Forelimb muscle (tissue), 1 donor: ENCODE results near the gene KCNK6. TPM values are rescaled to one million over a fixed set of nuclear protein-coding genes. Genes with fewer than 3 reads are reported as not detected.

Experiments
- DNase-seq: peaks from one replicate; pipeline ENCODE4 v3.0.0-alpha.2; 2013; ENCODE audit warnings: low read depth
- polyA plus RNA-seq: library from polyadenylated mRNA; unstranded; fragments of 120-200 nt; gene quantifications from one replicate; pipeline ENCODE4 v1.2.1, GENCODE V29; 2013; ENCODE audit not compliant: insufficient read length

The KCNK6 gene
- polyA plus RNA-seq, 1 donor = 2.4 TPM

- DNase-seq = no peak
These were observed 20.6 kb upstream of the KCNK6 start for GRCh38 chr19:38298821-38299680.

- no peak for DNase-seq
These were observed 15.9 kb upstream of the KCNK6 start, which contains the start of gene C19orf33 for GRCh38 chr19:38303517-38304351. Gene C19orf33, plus strand, starts transcription at chr19:38304251. Its CDS starts 11 bp downstream, at chr19:38304262.

GRCh38 chr19:38304352-38304865, 15.2 kb upstream of the KCNK6 start:
- DNase-seq = no peak

GRCh38 chr19:38304866-38305429, 14.7 kb upstream of the KCNK6 start:
- no peak for DNase-seq

GRCh38 chr19:38306236-38306635, 13.4 kb upstream of the KCNK6 start:
- DNase-seq = no peak

- DNase-seq = no peak
These were observed 12.6 kb upstream of the KCNK6 start for GRCh38 chr19:38307076-38307475.

GRCh38 chr19:38307597-38307996, 12.0 kb upstream of the KCNK6 start:
- no peak for DNase-seq

- DNase-seq = no peak
These were observed 11.5 kb upstream of the KCNK6 start for GRCh38 chr19:38308006-38308766.

GRCh38 chr19:38308926-38309614, 10.6 kb upstream of the KCNK6 start:
- DNase-seq = no peak

GRCh38 chr19:38309615-38310278, 9.9 kb upstream of the KCNK6 start:
- no peak for DNase-seq

GRCh38 chr19:38310279-38310670, 9.4 kb upstream of the KCNK6 start:
- no peak for DNase-seq

- DNase-seq = no peak
These were observed 8.7 kb upstream of the KCNK6 start for GRCh38 chr19:38310986-38311385.

GRCh38 chr19:38315657-38316476, 3.8 kb upstream of the KCNK6 start, which contains the start of gene YIF1B:
Gene YIF1B, minus strand, starts transcription at chr19:38315947. Its CDS starts 30 bp downstream, at chr19:38315917.
- DNase-seq = peak; percentile 84

- DNase-seq = no peak
These were observed 3.1 kb upstream of the KCNK6 start for GRCh38 chr19:38316477-38317067.

GRCh38 chr19:38317104-38317612, 2.5 kb upstream of the KCNK6 start:
- DNase-seq = no peak

GRCh38 chr19:38318660-38319059, 985 bp upstream of the KCNK6 start:
- no peak for DNase-seq

- no peak for DNase-seq
These were observed 1.3 kb downstream of the KCNK6 start for GRCh38 chr19:38320969-38321339.

GRCh38 chr19:38321646-38322196, 2.1 kb downstream of the KCNK6 start:
- DNase-seq = no peak
